HG03097 (cell line): ENCODE data around the gene ANAPC2.

Source experiments
- ATAC-seq: cut with Tn5 transposase; IDR thresholded peaks from one replicate; pipeline ENCODE4 v1.9.1; 2021; ENCODE audit not compliant: unreplicated experiment, low FRiP score

Gene ANAPC2

GRCh38 chr9:137164370-137165249 lies 23.8 kb downstream of the ANAPC2 start:
- ATAC-seq: no peak

GRCh38 chr9:137163805-137164204 lies 24.6 kb downstream of the ANAPC2 start:
- ATAC-seq: no peak

GRCh38 chr9:137163365-137163715 lies 25.0 kb downstream of the ANAPC2 start:
- no peak for ATAC-seq

- ATAC-seq: no peak
These were observed 25.6 kb downstream of the ANAPC2 start for GRCh38 chr9:137162505-137163364.

GRCh38 chr9:137161558-137162486 lies 26.5 kb downstream of the ANAPC2 start:
- no peak for ATAC-seq

- ATAC-seq: no peak
These were observed 27.4 kb downstream of the ANAPC2 start for GRCh38 chr9:137160716-137161557.

- no peak for ATAC-seq
These were observed 28.3 kb downstream of the ANAPC2 start for GRCh38 chr9:137160054-137160425.

GRCh38 chr9:137159105-137160053 lies 29.0 kb downstream of the ANAPC2 start:
- ATAC-seq: no peak

GRCh38 chr9:137158625-137159024 lies 29.7 kb downstream of the ANAPC2 start:
- no peak for ATAC-seq

GRCh38 chr9:137157618-137158415 lies 30.5 kb downstream of the ANAPC2 start:
- no peak for ATAC-seq

GRCh38 chr9:137156567-137157375 lies 31.6 kb downstream of the ANAPC2 start:
- ATAC-seq: no peak

- no peak for ATAC-seq
These were observed 35.4 kb downstream of the ANAPC2 start for GRCh38 chr9:137152844-137153405.

- peak; percentile 33 for ATAC-seq
These were observed 37.5 kb downstream of the ANAPC2 start for GRCh38 chr9:137150617-137151457.

- peak; percentile 16 for ATAC-seq
These were observed 38.3 kb downstream of the ANAPC2 start for GRCh38 chr9:137149942-137150616.

GRCh38 chr9:137149363-137149762 lies 39.0 kb downstream of the ANAPC2 start:
- no peak for ATAC-seq
